PFSK-1 (cell line): Measurements from ENCODE around the gene CNOT10.

ENCODE experiments used
- FOXP2 ChIP-seq: optimal IDR thresholded peaks from 2 replicates; pipeline ENCODE3; 2011; ENCODE audit warnings: borderline replicate concordance, control low read depth, inconsistent platforms; ENCODE audit not compliant: insufficient read depth; ENCODE audit errors: extremely low read length, extremely low read depth
- POLR2AphosphoS5 ChIP-seq: IDR thresholded peaks from 2 replicates; pipeline ENCODE4 v1.6.1; 2012; ENCODE audit warnings: low read depth, mild to moderate bottlenecking, control low read depth, low read length, moderate library complexity
- SIN3A ChIP-seq: IDR thresholded peaks from 2 replicates; pipeline ENCODE4 v1.6.1; 2012; ENCODE audit warnings: mild to moderate bottlenecking, low read length, moderate library complexity, borderline replicate concordance; ENCODE audit not compliant: insufficient read depth
- TAF1 ChIP-seq: IDR thresholded peaks from 2 replicates; pipeline ENCODE4 v1.6.1; 2012; ENCODE audit warnings: low read length, control low read depth, borderline replicate concordance; ENCODE audit not compliant: insufficient read depth
- TF ChIP-seq, protein P1 (sequence below), 2 experiments: IDR thresholded peaks; 2 replicates each; pipeline versions ENCODE4 v1.6.1 to v1.8.0; 2011 to 2012; ENCODE audit warnings: low read depth in 2 of 2, low read length in 2 of 2, control low read depth in 1 of 2, inconsistent platforms in 1 of 2, mild to moderate bottlenecking in 1 of 2, moderate library complexity in 1 of 2; ENCODE audit not compliant: insufficient read depth in 1 of 2

CNOT10 gene

DNA sequence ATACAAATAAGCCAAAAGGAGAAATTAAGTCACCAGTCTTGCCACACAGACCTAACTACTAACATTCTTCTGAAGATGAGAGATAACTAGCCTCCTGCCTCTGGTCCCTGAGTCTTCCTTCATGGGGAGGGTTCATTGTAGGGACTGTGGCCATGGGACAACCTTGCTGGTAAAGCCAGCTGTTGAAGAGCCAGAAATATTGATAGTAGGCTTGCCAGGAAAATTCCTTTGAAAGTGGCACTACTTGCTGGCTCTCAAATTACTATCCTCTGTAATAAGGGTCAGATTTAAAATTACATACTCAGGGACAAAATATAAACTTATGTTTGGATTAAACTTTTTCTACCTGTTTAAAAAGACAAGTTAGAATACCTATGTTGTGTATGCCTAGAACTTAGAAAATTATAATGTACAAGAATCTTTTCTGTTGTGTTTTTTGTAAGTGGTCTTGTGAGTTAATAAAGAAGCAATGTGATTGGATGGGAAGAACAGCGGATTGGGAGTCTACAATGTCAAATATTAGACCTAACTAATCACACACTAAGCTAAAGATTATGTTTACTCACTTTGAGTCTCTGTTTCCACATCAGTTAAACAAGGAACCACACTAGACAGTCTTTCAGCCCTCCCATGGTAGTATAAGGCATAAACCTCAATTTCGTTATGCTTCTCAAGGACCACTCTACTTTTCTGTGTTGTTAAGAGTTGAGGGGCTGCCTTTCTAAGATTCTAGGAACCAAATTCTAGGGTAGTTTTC lies 72.8 kb downstream of the CNOT10 start:
- TF ChIP-seq FOXP2 (no peak), POLR2AphosphoS5 (no peak), TAF1 (no peak), SIN3A (no peak)
- TF ChIP-seq, protein P1, sequence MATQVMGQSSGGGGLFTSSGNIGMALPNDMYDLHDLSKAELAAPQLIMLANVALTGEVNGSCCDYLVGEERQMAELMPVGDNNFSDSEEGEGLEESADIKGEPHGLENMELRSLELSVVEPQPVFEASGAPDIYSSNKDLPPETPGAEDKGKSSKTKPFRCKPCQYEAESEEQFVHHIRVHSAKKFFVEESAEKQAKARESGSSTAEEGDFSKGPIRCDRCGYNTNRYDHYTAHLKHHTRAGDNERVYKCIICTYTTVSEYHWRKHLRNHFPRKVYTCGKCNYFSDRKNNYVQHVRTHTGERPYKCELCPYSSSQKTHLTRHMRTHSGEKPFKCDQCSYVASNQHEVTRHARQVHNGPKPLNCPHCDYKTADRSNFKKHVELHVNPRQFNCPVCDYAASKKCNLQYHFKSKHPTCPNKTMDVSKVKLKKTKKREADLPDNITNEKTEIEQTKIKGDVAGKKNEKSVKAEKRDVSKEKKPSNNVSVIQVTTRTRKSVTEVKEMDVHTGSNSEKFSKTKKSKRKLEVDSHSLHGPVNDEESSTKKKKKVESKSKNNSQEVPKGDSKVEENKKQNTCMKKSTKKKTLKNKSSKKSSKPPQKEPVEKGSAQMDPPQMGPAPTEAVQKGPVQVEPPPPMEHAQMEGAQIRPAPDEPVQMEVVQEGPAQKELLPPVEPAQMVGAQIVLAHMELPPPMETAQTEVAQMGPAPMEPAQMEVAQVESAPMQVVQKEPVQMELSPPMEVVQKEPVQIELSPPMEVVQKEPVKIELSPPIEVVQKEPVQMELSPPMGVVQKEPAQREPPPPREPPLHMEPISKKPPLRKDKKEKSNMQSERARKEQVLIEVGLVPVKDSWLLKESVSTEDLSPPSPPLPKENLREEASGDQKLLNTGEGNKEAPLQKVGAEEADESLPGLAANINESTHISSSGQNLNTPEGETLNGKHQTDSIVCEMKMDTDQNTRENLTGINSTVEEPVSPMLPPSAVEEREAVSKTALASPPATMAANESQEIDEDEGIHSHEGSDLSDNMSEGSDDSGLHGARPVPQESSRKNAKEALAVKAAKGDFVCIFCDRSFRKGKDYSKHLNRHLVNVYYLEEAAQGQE (IDR thresholded peaks at IDR 0.05; ENCODE audit: insufficient read depth in 1 of 2, low read depth in 2 of 2, low read length in 2 of 2) = no peak

DNA sequence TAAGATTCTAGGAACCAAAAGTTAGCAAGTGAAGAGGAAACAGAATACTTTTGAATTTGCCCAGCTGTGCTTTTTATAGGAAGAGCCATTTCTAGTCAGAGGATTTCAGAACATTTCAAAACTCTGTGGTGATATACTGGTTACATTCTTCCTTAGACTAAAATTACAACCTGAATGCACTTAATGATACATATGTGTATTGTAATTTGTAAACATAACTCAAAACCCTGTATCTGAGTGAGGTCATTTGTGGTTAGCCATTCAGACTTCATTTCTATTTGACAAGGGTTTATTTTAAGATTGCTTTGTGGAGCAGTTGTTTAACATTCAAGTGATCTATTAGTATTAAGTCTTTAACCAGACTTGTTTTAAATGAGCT lies 73.4 kb downstream of the CNOT10 start:
- no peak for TF ChIP-seq TAF1
- no peak for TF ChIP-seq SIN3A
- no peak for TF ChIP-seq POLR2AphosphoS5
- TF ChIP-seq, protein P1 (IDR thresholded peaks at IDR 0.05; ENCODE audit: insufficient read depth in 1 of 2, low read depth in 2 of 2, low read length in 2 of 2) = no peak
- no peak for TF ChIP-seq FOXP2

DNA sequence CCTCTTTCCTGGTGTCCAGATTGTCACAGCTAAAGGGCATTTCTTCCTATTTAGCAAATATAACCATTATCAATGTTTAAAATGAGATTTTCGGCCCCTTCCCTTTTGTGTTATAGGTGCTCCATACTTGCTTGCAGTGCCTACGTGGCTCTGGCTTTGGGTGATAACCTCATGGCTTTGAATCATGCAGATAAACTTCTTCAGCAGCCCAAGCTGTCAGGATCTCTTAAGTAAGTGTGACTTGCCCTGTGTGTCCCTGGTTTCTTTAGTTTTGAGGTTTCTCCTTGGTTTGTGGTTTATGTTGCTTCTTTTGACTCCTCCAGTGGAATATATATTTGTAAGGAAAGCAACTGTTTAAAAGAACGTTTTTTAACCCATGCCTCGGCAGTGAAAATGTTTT lies 74.4 kb downstream of the CNOT10 start:
- TF ChIP-seq POLR2AphosphoS5 (no peak), FOXP2 (no peak), SIN3A (no peak), TAF1 (no peak)
- TF ChIP-seq, protein P1 (IDR thresholded peaks at IDR 0.05; ENCODE audit: insufficient read depth in 1 of 2, low read depth in 2 of 2, low read length in 2 of 2) = no peak

DNA sequence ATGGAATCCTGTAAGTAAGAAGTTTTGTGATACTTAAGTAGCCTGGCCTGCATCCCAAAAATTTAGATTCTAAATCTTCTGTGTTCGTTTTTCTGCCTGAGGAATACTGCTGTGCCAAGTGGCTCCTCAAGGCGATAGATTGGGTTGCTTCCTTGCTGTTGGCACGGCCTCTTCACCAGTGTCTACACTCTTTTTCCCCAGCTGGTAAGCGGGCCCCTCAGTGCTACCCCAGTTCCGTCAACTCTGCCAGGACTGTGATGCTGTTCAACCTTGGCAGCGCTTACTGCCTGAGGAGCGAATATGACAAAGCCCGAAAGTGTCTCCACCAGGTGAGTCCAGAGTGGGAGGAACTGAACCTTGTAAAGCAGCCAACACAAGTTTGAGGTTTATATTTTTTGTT lies 79.5 kb downstream of the CNOT10 start:
- no peak for TF ChIP-seq POLR2AphosphoS5
- TF ChIP-seq TAF1 = no peak
- TF ChIP-seq, protein P1 (IDR thresholded peaks at IDR 0.05; ENCODE audit: insufficient read depth in 1 of 2, low read depth in 2 of 2, low read length in 2 of 2) = no peak
- no peak for TF ChIP-seq SIN3A
- no peak for TF ChIP-seq FOXP2

DNA sequence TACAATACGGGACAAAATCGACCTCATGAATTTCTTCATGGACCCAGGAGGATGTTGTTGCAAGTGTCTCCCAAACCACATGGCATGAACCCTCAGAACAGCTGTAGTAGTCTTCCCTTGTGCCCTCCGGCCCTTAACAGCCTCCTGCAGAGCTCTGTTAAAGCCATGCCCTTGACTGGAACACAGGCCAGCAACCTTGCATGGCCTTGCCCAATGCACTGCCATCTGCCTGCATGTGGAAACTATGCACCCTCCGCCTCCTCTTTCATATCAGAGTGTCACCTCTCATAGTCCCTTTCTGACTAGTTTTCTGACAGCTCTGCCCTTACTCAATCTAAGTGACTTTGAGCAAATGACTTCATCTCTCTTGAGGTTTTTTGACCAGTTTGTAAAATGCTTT lies 93.4 kb downstream of the CNOT10 start:
- TF ChIP-seq FOXP2 (no peak), SIN3A (no peak), TAF1 (no peak), POLR2AphosphoS5 (no peak)
- TF ChIP-seq, protein P1 (IDR thresholded peaks at IDR 0.05; ENCODE audit: insufficient read depth in 1 of 2, low read depth in 2 of 2, low read length in 2 of 2) = no peak
